Vagina (tissue), 2 donors: ENCODE results near the gene ZBTB20.

ENCODE experiments used
- POLR2A ChIP-seq, 2 donors: fragments of 450-650 bp; IDR thresholded peaks; one replicate each; pipeline ENCODE4 v1.6.1; 2017; ENCODE audit warnings: antibody characterized with exemption in 2 of 2, mild to moderate bottlenecking in 2 of 2, moderate library complexity in 2 of 2
- TF ChIP-seq, protein P1 (sequence below), 3 experiments: fragments of 450-650 bp in 2 of 3; fragments of 200-600 bp in 1 of 3; sonication (generic) in 1 of 3; IDR thresholded peaks; one replicate each; pipeline ENCODE4 v1.5.1; 2017 to 2019; ENCODE audit warnings: antibody characterized with exemption in 3 of 3, mild to moderate bottlenecking in 2 of 3, moderate library complexity in 2 of 3

DNA sequence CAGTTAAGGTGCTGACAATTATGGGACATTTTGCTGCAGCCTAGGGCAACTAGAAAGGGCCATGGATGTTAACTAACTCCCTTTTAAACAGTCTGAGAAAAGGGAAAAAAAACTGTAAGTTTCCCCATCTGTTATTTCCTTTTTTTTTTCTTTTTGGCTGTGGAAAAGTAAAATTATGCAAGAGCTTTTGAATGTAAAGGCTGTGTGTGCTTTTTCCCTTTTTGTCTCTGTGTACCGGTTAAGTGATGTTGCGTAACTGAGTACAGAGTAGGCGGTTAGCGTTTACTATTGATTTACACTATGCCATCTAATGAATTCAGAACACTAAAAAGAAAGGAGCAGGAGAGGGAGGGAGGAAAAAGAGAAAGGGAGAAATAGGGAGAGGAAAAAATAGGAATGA is 449.7 kb downstream of the ZBTB20 start:
- TF ChIP-seq POLR2A (IDR thresholded peaks at IDR 0.05) = no peak
- TF ChIP-seq, protein P1, sequence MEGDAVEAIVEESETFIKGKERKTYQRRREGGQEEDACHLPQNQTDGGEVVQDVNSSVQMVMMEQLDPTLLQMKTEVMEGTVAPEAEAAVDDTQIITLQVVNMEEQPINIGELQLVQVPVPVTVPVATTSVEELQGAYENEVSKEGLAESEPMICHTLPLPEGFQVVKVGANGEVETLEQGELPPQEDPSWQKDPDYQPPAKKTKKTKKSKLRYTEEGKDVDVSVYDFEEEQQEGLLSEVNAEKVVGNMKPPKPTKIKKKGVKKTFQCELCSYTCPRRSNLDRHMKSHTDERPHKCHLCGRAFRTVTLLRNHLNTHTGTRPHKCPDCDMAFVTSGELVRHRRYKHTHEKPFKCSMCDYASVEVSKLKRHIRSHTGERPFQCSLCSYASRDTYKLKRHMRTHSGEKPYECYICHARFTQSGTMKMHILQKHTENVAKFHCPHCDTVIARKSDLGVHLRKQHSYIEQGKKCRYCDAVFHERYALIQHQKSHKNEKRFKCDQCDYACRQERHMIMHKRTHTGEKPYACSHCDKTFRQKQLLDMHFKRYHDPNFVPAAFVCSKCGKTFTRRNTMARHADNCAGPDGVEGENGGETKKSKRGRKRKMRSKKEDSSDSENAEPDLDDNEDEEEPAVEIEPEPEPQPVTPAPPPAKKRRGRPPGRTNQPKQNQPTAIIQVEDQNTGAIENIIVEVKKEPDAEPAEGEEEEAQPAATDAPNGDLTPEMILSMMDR (IDR thresholded peaks at IDR 0.05) = no peak
